Cardiac fibroblast (primary cell): Measurements from ENCODE around the gene DNMBP.
"Not testable (repeated sequence)": the region's sequence is repeated elsewhere in the genome, so short reads cannot be mapped to it uniquely, and the experiment has no call there.

Experiments used
- DNase-seq, 2 donors: peaks; one replicate each; pipeline versions ENCODE4 v3.0.0 to v3.0.0-alpha.2; 2010; ENCODE audit warnings: low read depth in 2 of 2
- H3K4me3 ChIP-seq, 2 donors: replicated peaks in 1 of 2; 1 replicate in 1 of 2; 2 replicates in 1 of 2; pipeline ENCODE4 v1.5.1; 2011; ENCODE audit warnings: low read depth in 2 of 2, low read length in 2 of 2, mild to moderate bottlenecking in 2 of 2, moderate library complexity in 1 of 2
- TF ChIP-seq, protein P1 (sequence below): IDR thresholded peaks from one replicate; pipeline ENCODE4 v1.5.1; 2011; ENCODE audit warnings: low read depth, mild to moderate bottlenecking, low read length, inconsistent platforms

Gene DNMBP

GRCh38 chr10:99873846-99874245 is 135.9 kb downstream of the DNMBP start:
- TF ChIP-seq, protein P1, sequence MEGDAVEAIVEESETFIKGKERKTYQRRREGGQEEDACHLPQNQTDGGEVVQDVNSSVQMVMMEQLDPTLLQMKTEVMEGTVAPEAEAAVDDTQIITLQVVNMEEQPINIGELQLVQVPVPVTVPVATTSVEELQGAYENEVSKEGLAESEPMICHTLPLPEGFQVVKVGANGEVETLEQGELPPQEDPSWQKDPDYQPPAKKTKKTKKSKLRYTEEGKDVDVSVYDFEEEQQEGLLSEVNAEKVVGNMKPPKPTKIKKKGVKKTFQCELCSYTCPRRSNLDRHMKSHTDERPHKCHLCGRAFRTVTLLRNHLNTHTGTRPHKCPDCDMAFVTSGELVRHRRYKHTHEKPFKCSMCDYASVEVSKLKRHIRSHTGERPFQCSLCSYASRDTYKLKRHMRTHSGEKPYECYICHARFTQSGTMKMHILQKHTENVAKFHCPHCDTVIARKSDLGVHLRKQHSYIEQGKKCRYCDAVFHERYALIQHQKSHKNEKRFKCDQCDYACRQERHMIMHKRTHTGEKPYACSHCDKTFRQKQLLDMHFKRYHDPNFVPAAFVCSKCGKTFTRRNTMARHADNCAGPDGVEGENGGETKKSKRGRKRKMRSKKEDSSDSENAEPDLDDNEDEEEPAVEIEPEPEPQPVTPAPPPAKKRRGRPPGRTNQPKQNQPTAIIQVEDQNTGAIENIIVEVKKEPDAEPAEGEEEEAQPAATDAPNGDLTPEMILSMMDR, result no peak

GRCh38 chr10:99872367-99873162 is 137.2 kb downstream of the DNMBP start:
- H3K4me3 ChIP-seq, result no peak overlapping the region
- peak; percentile 25 to 50 for DNase-seq
- TF ChIP-seq, protein P1, result no peak

More at GRCh38 chr10:99873846-99874245, 135.9 kb downstream of the DNMBP start:
- DNase-seq, result no peak
- no peak overlapping the region for H3K4me3 ChIP-seq

GRCh38 chr10:99870123-99870730 is 139.5 kb downstream of the DNMBP start:
- TF ChIP-seq, protein P1, result no peak
- no peak overlapping the region for H3K4me3 ChIP-seq

GRCh38 chr10:99869581-99870122 is 140.1 kb downstream of the DNMBP start:
- DNase-seq, result no peak
- no peak overlapping the region for H3K4me3 ChIP-seq
- TF ChIP-seq, protein P1, result no peak

More at GRCh38 chr10:99870123-99870730, 139.5 kb downstream of the DNMBP start:
- DNase-seq, result no peak

- H3K4me3 ChIP-seq, DNase-seq: not testable (repeated sequence)
Measured at GRCh38 chr10:99867250-99867649, 142.5 kb downstream of the DNMBP start.

DNA sequence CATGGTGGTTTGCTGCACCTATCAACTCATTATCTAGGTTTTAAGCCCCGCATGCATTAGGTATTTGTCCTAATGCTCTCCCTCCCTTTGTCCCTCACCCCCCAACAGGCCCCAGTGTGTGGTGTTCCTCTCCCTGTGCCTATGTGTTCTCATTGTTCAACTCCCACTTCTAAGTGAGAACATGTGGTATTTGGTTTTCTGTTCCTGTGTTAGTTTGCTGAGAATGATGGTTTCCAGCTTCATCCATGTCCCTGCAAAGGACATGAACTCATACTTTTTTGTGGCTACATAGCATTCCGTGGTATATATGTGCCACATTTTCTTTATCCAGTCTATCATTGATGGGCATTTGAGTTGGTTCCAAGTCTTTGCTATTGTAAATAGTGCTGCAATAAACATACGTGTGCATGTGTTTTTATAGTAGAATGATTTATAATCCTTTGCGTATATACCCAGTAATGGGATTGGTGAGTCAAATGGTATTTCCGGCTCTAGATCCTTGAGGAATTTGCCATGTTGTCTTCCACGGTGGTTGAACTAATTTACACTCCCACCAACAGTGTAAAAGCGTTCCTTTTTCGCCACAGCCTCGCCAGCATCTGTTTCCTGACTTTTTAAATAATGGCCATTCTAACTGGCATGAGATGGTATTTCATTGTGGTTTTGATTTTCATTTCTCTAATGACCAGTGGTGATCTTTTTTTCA is 146.1 kb downstream of the DNMBP start:
- peak in 1 of 2 donors; percentile 25 for DNase-seq

GRCh38 chr10:99860466-99860865 is 149.3 kb downstream of the DNMBP start:
- no peak for DNase-seq
- TF ChIP-seq, protein P1, result no peak

More for the DNA sequence above, 146.1 kb downstream of the DNMBP start:
- H3K4me3 ChIP-seq, result not testable (repeated sequence)

More at GRCh38 chr10:99860466-99860865, 149.3 kb downstream of the DNMBP start:
- no peak overlapping the region for H3K4me3 ChIP-seq
